ENCODE data around the gene CDK13.
"Not testable (repeated sequence)": the region's sequence is repeated elsewhere in the genome, so short reads cannot be mapped to it uniquely, and the experiment has no call there.

The CDK13 gene

DNA sequence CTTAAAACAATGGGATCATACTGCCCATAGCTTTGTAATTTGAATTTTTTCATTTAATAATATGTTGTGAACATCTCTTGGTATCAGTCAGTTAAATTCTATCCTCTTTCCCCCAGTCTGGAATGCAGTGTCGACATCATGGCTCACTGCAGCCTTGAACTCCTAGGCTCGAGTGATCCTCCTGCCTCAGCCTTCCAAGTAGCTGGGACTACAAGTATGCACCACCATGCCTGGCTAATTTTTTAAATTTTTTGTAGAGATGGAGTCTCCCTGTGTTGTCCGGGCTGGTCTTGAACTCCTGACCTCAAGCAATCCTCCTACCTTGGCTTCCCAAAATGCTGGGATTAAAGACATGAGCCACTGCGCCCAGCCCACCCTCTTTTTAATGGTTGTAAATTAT is 149.8 kb downstream of the CDK13 start:
- ChIA-PET POLR2A (no interaction called here), CTCF (no interaction called here)
- H3K4me3 ChIP-seq (ENCODE audit: low read depth, low read length), result no peak overlapping the region
- DNase-seq (ENCODE audit: low read depth, low spot score), result no peak
- TF ChIP-seq, protein P1, sequence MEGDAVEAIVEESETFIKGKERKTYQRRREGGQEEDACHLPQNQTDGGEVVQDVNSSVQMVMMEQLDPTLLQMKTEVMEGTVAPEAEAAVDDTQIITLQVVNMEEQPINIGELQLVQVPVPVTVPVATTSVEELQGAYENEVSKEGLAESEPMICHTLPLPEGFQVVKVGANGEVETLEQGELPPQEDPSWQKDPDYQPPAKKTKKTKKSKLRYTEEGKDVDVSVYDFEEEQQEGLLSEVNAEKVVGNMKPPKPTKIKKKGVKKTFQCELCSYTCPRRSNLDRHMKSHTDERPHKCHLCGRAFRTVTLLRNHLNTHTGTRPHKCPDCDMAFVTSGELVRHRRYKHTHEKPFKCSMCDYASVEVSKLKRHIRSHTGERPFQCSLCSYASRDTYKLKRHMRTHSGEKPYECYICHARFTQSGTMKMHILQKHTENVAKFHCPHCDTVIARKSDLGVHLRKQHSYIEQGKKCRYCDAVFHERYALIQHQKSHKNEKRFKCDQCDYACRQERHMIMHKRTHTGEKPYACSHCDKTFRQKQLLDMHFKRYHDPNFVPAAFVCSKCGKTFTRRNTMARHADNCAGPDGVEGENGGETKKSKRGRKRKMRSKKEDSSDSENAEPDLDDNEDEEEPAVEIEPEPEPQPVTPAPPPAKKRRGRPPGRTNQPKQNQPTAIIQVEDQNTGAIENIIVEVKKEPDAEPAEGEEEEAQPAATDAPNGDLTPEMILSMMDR (IDR thresholded peaks at IDR 0.05; ENCODE audit: insufficient read depth, low read length, missing control alignments), result no peak

DNA sequence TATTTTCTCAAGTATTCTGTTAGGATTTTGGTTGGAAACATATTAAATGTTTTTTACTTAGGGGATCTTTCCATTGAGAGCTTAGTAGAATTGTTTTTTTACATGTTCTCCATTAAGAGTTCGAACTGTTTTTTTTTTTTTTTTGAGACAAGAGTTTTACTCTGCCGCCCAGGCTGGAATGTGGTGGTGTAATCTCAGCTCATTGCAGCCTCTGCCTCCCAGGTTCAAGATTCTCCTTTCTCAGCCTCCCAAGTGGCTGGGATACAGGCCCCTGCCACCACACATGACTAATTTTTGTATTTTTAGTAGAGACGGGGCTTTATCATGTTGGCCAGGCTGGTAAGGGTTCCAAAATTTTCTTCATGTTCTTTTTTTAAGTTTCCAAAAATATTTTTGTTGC is 151.1 kb downstream of the CDK13 start:
- H3K4me3 ChIP-seq (ENCODE audit: low read depth, low read length), result no peak overlapping the region
- DNase-seq (ENCODE audit: low read depth, low spot score), result no peak
- ChIA-PET CTCF (interaction anchor here (1.9 kb wide), 1 partner anchor 11 kb away, joined by 5 read pairs; no protein-coding TSS in a partner anchor), POLR2A (no interaction called here)
- TF ChIP-seq, protein P1 (IDR thresholded peaks at IDR 0.05; ENCODE audit: insufficient read depth, low read length, missing control alignments), result no peak

DNA sequence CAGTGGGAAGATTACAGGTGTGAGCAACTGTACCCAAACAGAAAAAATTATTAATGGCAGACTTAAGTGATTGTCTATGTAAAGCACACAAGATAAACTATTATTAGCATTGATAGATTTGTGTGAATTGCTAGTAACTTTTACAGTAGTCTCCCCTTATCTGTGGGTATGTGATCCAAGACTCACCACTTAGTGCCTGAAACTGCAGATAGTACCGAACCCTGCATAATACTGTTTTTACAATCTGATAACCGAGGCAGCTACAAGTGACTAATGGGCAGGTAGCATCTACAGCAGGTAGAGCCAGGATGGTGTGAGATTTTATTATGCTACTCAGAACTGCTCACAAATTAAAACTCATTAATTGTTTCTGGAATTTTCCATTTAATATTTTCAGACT is 152.8 kb downstream of the CDK13 start:
- CTCF ChIA-PET, result interaction anchor here (1.0 to 1.9 kb wide), 4 partner anchors 9 to 207 kb away, joined by 3 to 5 read pairs (median 4); no protein-coding TSS in a partner anchor
- POLR2A ChIA-PET, result no interaction called here
- no peak overlapping the region for H3K4me3 ChIP-seq (ENCODE audit: low read depth, low read length)
- TF ChIP-seq, protein P1 (IDR thresholded peaks at IDR 0.05; ENCODE audit: insufficient read depth, low read length, missing control alignments), result no peak
- no peak for DNase-seq (ENCODE audit: low read depth, low spot score)

DNA sequence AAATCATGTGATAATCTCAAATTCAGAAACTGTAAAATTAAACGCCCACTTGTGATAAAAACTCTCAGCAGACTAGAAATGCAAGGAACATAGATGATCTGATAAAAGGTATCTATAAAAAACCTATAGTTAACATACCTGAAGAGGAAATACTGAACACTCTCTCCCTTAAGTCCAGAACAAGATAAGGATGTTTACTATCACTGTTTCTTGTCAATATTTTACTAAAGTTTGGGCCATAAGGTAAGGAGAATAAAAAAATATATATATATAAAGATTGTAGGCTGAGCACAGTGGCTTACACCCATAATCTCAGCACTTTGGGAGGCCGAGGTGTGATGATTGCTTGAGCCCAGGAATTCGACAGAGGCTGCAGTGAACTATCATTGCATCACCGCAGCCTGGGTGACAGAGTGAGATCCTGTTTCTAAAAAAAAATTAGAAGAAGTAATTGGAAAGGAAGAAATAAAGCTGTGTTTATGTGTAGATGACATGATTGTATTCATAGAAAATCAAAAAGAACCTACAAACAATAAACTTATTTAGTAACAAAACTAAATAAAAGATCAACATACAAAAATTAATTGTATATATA is 155.9 kb downstream of the CDK13 start:
- DNase-seq (ENCODE audit: low read depth, low spot score), result no peak
- TF ChIP-seq, protein P1 (IDR thresholded peaks at IDR 0.05; ENCODE audit: insufficient read depth, low read length, missing control alignments), result no peak
- ChIA-PET CTCF (no interaction called here), POLR2A (no interaction called here)
- no peak overlapping the region for H3K4me3 ChIP-seq (ENCODE audit: low read depth, low read length)

DNA sequence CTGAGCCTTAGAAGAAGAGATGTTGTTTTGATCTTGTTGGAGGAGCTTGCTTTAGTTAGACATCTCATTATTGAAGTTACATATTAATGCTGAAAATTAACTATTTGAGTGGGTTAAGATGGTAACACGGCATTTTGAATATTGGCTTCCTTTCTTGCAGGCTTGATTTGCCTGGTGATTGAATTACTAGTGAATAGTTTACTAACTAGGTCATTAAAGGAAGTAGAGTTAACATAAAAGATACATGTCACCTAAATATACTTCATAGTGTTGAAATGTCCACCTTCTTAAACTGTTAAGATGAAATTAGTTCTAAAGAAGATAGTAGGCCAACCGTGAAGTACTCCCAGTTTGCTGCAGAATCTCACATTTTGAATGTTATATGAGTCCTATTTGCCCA is 165.9 kb downstream of the CDK13 start:
- ChIA-PET CTCF (interaction anchor here (0.8 kb wide), 1 partner anchor 19 kb away, joined by 3 read pairs; the partner anchor contains the start of genes MPLKIP and SUGCT), POLR2A (no interaction called here)
- no peak overlapping the region for H3K4me3 ChIP-seq (ENCODE audit: low read depth, low read length)
- TF ChIP-seq, protein P1 (IDR thresholded peaks at IDR 0.05; ENCODE audit: insufficient read depth, low read length, missing control alignments), result no peak
- DNase-seq (ENCODE audit: low read depth, low spot score), result no peak

DNA sequence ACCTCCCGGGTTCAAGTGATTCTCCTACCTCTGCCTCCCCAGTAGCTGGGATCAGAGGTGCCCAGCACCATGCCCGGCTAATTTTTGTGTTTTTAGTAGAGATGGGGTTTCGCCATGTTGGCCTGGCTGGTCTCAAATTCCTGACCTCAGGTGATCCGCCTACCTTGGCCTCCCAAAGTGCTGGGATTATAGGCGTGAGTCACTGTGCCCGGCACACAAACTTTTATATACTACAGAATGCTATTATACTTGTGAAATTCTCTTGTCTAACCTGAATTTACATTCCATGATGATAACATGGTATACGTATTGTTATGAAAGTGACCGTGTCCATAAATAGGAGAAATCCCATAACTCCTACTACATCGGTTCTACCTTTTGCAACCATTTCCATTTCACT is 167.1 kb downstream of the CDK13 start:
- CTCF ChIA-PET; POLR2A ChIA-PET; H3K4me3 ChIP-seq (ENCODE audit: low read depth, low read length); DNase-seq (ENCODE audit: low read depth, low spot score): not testable (repeated sequence)

DNA sequence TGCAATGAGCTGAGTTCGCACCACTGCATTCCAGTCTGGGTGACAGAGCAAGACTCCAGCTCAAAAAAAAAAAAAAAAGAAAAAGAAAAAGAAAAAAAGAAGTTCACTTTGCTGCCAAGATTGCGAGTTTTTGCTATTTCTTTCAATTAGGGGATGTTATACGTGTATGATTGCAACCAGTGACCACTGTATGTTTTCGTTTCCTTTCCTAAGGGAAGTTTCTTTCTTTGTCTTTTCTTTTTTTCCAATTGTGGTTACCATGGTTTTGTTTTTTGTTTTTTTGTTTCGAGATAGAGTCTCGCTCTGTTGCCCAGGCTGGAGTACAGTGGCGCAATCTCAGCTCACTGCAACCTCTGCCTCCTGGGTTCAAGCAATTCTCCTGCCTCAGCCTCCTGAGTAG is 168.1 kb downstream of the CDK13 start:
- DNase-seq (ENCODE audit: low read depth, low spot score); H3K4me3 ChIP-seq (ENCODE audit: low read depth, low read length); POLR2A ChIA-PET; CTCF ChIA-PET: not testable (repeated sequence)
